GM19395 (cell line): ENCODE measurements around the gene CDHR4.
"Not testable (repeated sequence)": the region's sequence is repeated elsewhere in the genome, so short reads cannot be mapped to it uniquely, and the experiment has no call there.

Source experiments
- ATAC-seq: cut with Tn5 transposase; IDR thresholded peaks from one replicate; pipeline ENCODE4 v1.9.1; 2021; ENCODE audit warnings: mild to moderate bottlenecking, moderate library complexity; ENCODE audit not compliant: unreplicated experiment

CDHR4 gene

DNA sequence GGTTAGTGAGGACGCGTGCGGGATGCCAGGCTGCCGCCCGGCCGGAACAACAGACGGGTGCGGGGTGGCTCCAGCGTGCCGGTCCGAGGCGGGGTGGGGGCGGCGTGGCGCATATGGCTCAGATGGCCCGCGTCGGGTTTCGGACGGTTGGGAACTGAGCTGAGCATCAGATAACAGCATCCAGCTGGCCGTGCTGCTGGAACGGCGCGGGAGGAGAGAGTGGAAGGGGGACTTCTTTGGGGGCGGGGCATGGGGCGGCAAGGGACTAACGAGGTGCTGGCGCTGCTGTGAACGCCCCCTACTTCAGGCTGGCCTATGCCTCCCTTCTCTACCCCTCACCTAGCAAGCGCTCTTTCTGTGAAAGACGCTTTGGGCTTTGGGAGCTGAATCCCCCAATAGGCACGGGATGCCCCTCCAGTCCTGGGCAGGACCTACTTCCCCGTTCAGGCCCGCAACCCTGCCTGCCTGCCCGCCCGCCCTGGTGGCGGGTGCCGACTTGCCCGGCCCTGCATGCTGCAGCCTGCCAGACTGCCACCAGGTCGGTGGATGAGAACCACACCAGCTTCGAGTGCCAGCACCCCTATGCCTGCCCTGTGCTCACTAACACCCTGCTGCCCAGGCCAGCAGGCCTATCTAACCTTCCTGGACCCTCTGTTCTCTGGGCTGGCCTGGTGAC is 3.9 kb upstream of the CDHR4 start:
- ATAC-seq: no peak

DNA sequence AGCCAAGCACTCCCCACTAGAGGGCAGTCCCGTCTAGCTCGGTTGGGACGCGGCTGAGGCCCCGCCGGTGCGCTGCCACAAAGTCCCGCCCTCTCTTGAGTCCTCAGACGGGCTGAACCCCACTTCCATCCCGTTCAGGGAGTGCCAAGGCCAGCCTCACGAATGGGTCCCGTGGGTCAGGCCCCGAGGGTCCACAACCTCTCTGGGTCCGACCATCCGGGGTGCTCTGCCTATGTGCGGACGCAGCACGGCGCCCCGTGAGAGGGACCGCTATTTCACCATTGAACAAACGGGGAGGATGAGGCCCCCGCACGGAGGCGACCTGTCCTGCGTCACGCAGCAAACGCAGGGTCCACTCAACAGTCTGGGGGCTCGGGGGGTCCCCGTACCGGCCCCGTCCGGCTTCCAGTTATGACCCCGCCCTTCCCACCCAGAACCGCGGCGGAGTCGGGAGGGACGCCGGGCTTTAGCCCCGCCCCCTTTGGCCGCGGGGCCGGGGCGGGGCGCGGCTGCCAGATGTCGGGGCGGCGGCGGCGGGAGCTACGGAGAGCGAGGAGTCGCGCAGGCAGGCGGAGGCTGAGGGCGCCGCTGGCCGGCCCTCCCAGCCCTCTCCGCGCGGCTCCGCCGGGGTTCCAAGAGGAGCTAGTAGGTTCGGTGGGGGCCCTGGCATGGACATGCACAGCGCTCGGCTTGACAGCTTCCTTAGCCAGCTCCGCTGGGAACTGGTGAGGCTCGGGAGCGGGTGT is 3.2 kb upstream of the CDHR4 start, which contains the start of gene INKA1:
TSS of gene INKA1 (plus strand) at position 543 of the 746 bp plus-strand sequence. CDS start at position 675, 132 bp downstream.
- peak; percentile 66 for ATAC-seq

DNA sequence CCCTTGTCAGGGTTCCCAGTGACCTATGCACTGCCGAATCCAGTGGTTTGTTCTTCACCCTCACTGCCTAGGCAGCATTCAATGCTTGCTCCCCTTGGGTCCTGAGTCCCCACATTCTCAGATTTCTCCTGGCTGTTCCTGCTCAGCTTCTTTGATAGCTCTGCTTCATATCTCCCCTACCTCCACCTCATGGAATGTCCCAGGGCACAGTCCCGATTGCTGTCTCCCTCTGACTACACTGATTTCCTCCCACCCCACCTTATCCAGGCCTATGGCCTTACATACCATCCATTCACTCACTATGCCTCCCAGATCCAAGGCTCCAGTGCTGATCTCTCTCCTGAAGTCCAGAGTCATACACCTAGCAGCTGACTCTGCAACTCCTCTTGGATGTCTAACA is 1.5 kb upstream of the CDHR4 start:
- ATAC-seq: no peak

DNA sequence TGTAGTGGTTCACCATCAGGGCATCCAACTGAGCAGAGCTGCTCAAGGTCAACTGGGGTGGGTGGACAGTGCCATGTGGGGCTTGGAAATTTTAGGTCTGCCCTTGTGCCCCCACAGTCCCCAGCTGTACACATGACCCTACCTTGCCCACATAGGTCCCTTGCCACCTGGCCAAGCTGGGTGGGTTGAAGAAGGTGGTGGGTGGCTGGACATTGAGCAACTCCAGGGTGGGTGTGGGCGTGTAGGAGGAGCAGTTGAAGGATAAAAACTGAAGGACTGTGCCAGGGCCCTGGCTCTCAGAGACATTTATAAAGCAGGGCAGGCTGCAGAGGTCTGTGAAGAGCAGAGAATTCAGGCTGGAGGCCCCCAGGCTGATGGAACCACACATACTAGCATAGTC is 568 bp downstream of the CDHR4 start:
- ATAC-seq: no peak

DNA sequence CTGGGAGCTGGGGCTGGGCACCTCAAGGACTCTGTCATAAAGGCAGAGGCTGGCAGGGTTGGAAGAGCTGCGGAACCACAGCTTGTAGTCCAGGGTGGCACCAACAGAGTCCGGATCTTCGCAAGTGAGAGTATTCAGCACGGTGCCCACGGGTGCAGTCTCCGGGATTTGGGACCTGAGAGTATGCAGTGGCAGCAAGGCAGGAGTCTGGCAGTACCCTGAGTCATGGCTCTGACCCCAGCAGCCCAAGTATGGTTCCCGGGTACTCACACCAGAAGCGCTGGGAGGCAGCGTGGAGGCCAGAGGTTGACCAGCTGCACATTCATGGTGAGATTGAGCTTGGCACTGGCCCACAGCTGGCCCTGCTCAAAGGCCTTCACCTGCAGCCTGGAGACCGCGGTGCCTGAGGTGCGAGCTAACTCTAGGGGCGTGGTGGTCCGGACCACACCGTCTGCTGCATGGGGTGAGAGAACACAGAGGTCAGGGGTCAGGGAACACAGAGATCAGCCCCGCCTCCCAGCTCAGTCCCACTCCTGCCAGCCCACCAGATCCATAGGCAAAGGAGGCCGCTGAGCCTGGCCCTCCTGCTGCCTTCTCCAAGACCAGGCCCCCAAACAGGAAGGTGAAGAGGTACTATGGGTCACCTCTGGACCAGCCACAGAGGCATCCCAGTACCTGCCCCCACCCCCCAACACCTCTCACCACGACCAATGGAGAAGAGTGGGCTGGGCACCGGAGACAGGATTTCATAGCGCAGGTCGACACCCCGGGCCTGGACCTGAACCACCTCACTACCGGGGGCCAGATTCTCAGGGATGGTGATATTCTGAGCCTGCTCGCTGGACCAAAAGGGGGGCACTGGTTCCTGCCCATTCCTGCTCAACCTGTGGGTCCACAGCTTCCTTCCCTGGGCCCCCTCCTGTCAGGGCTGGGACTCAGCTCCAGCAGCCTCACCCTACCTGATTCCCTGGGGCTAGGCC is 4.5 kb downstream of the CDHR4 start:
- ATAC-seq: no peak

DNA sequence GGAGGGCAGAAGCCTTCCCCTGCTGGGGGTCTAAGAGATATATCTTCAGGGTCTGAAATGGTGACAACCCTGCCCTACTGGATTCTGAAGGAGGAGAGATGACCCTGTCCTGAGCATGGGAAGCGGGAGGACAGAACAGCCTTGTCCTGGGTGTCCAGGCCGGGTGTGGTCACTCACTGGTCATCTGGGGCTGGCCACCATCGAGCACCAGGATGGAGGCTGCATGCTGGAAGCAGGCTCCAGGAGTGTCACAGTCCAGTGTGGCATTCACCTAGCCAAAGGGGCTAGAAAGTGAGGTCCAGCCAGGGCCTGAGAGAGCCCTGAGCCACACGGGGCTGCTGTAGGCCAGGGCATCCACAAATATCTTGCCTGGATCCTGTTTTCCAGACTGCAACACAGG is 5.2 kb downstream of the CDHR4 start:
- ATAC-seq: no peak

DNA sequence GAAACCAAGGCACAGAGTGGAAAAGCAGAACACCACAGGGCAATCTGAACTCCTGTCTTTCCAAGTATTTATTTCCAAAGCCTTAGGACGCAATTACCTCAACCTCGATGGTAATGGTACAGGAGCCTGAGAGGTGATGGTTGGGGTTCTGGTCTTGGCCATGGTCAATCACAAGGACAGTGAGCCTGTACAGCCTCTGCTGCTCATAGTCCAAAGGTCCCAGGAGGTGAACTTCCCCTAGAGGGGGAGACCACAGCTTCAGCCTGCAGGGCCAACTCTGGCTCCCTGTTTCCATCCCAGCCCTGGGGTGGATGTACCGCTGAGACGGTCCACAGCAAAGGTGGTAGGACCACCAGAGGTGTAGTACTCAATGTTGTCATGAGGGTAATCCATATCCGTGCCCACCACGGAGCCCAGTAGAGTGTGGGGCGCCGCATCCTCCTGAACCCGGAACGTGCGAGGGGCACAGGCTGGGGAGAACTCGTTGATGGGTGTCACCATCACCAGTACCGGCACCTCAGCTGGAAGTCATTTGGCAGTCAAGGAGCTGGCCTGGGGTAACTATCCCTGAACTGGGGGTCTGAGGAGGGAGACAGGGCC is 6.1 kb downstream of the CDHR4 start:
- ATAC-seq: no peak

DNA sequence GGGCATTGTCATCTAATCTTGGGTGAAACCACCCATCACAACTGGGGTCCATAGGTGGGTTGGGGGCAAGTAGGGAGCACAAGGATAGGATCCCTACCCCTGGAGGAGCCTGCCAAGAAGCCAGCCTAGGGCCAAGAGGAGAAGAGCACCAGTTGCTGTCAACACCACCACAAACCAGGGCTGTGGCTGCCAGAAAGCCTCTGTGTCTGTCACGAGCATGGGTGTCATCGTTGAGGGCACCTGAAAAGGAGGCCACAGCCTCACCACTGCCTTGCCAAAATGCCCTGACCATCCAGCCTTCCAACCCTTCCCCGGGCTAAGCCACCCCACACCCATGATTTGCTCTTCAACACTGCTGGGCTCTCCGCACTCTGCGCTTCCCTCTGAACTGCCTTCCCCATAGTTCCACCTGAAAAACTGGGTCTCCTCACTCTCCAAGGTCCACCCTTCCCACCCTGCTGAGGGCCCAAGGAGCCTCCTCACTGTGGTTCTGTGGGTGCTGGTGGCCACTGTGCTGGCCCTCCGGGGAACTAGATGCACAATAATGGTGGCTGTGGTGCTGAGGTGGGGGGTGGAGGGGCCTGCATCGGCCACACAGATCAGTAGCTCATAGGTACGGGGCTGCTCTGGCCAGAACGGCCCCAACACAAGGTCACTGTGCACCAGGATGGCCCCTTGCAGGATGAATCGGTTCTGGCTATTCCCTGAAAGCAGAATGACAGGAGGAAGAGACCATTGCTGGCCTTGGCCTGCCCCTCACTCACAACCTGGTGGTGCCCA is 7.1 kb downstream of the CDHR4 start:
- ATAC-seq: no peak

DNA sequence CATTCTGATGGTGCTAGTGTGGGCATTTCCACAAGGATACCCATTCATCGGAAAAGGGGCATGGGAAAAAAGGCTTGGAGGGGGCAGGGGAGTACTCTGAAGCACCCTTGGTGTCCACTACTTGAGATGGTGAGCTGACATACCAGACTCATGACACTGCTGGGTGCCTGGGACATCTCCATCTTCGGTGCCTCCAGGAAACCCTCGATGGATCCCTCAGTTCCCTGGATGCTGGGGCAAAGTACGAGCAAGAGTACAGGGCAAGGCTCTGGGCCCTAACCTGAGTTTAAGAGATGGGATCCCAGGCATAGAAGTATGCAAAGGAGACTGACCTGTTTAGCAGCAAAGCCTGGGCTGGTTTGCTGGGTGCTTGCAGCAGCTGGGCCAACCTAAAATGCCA is 8.1 kb downstream of the CDHR4 start:
- ATAC-seq: no peak

DNA sequence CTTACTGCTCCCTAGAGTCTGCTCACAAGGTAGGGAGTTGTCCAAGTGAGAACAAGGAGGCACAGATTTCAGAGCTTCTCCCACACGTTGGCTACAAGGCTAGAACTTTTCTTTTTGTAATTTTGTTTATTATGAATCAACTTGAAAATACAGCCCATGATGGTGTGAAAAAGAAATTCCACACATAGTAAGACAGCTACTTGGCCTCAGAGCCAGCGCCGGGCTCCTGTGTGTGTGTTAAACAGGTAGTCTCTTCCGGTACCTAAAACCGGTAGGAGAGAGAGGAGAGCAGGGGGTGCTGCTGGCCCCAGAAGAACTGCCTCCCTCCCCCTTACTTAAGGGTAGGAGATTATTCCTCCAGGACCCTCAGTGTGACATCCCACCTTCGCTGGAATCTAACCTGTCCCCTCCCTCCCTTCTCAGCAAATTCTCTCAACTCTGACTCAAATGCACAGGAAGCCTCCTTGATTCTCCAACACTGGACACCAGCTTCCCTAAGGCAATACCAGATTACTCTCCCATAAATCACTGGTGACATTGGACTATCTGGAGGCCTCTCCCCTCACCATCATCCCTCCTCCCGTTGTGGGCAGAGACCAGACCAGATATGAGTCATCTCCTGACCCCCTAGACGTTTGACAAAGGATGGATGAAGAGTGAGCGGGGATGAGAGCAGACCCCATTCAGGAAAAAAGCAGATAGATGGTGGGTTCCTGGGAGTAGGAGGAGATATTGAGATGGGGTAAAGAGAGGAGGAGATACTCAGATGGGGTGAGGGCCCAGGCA is 8.9 kb downstream of the CDHR4 start:
- ATAC-seq: no peak

DNA sequence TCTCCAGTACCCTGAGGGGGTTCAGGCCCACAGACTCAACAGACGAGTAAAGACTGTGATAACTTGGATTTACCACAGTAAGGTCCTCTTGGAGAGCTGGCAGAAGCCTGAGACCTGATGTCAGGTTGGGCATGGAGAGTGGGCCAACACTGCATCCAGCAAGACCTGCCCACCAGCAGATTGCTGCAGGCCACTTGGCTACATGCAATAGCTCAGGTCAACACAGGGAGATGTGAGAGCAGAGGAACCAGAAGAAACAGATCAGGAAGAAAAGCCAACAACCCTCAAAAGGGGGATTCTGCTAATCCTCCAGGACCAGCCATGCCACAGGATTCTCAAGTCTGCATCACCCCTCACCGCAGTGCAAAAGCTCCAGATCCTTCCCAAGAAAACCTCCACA is 11.6 kb downstream of the CDHR4 start:
- ATAC-seq: no peak

DNA sequence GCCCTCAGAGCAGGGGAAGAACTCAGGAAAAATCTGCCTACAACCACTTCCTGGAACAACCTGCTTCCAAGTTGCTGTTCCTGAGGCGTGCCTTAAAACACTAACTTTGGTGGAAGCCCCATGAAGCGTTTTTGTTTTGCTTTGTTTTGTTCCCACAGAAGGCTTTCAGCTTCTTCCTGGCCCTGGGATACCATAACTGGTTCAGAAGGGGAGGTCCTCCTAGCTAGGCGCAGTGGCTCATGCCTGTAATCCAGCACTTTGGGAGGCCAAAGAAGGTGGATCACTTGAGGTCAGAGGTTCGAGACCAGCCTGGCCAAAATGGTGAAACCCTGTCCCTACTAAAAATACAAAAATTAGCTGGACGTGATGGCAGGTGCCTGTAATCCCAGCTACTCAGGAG is 12.1 kb downstream of the CDHR4 start:
- no peak for ATAC-seq

DNA sequence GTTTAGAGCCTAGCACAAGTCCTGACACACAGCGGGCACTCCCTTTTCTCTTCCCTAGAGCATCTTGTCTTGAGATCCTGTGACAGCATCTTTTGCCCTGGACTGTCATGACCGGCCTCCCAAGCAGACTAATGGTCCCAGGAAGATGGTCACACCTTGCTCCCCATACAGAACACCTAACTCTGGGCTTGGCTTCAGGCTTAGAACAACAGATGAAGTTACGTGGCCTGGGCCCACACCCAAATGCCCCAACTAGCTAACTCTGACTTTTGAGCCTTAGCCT is 12.6 kb downstream of the CDHR4 start:
- ATAC-seq: no peak

DNA sequence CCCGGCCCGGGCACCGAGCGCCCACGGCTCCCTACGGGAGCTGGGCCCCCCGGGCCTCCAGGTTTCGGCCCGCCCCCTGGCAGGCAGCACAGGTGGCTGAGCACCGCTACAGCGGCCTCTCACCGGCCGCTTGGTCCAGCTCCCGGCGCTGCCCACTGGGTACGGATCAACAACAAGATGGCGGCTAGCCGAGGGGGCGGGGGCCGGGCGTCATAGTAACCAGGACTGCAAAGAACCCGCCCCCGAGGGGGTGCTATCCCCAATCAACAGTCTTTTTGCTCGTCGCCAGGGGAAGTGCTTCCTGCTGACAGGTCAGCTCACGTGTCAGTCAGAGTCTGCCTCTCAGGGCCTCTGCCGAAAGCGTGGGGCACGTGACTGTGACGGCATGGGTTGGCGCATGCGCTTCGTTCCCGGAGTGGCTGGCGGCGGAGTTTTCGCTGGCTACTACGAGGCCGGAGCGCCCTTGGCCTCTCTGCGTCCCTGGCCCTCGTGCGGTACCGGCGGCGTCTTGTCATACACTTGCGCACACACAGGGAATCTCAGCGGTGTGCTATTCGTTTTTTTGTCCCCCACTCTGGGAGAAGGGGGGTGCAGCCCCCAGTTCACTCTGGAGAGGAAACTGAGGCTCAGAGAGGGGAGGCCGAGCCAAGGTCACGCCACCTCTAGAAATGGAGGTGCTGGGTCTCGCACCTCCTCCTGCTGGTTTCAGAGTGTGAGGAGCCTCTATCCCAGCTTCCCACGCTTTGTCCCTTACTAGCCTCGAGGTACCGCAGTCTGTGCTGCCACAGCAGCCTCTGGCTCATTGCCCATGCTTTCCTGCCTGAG is 13.1 kb downstream of the CDHR4 start, which contains the start of gene IP6K1:
TSS of gene IP6K1 (minus strand) at position 186 of the 825 bp plus-strand sequence. CDS start 38,502 bp downstream, outside the sequence.
- peak; percentile 98 for ATAC-seq

DNA sequence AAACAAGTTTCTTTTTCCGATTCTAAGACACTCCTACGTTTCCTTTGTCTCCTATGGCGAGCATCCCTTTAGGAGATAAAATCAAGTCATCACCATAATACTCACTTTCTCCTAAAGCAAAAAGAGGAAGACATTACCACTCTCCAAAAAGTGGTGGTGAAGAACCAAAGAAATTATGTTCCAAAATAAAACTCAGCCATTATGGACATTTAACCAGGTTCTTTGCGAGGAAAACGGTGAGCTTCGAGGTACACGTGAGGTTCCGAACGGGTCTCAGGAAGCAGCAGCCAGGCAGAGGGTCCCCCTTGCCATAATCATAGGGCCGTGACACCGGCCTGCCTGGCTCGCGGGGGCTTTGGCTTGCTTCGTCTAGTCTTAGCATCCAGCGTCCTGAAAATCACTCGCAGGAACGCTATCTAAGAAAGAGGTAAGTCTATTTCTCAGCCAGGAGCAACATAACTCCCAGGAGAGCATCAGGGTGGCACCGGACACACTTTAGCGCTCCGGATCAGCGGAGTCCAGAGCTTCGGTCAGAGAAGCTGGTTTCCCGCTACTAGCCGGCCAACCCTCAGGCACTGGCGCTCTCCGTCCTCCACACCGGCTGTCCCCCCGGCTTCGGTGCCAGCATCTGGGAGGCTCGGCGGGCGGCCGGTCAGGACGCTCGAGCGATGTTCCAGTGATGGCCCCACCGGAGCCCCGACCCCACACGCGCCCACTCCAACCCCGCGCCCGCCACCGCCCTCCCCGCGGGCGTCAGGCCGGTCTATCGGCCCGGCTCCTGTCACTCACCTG is 13.9 kb downstream of the CDHR4 start:
- ATAC-seq: peak; percentile 45

DNA sequence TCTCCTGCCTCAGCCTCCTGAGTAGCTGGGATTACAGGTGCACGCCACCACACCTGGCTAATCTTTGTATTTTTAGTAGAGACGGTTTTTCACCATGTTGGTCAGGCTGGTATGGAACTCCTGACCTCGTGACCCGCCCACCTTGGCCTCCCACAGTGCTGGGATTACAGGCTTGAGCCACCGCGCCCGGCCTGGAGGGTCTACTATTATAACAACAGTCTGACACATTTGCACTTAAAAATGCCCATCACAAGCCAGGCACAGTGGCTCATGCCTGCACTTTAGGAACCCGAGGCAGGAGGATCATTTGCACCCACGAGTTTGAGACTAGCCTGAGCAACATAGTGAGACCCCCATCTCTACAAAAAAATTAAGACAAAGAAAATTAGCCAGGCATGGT is 17.4 kb downstream of the CDHR4 start:
- ATAC-seq: not testable (repeated sequence)

DNA sequence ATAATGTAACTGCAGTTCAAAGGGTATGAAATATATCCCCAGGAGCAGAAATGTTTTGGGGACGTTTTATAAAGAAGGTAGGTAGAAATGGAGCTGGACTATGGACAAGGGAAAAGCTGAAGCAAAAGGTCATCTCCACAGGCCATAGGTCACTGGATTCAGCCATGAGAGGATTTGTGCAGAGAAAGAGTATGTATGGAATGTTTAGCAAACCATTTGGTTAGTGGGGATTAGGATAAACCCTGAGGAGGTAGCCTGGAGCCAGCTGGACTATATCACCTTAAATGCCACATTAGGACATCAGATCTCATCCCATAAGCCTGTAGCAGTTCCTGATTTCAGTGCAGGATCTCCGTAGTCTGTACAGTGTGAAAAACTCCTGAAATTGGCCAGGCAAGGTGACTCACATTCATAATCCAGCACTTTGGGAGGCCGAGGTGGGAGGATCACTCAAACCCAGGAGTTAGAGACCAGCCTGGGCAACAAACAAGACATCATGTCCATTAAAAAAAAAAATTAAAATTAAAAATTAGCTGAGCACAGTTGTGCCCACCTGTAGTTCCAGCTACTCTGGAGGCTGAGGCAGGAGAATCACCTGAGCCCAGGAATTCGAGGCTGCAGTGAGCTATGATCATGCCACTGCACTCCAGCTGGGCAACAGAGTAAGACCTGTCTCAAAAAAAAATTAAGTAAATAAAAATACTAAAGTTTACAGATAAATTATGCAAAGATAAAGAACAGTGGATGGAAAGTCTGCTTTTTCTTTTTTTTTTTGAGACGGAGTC is 18.1 kb downstream of the CDHR4 start:
- ATAC-seq: no peak
